SK-N-MC (cell line): ENCODE measurements around the gene ZNF431.
"Not testable (repeated sequence)": the region's sequence is repeated elsewhere in the genome, so short reads cannot be mapped to it uniquely, and the experiment has no call there.

ENCODE experiments used
- EZH2 ChIP-seq: fragments of 200-600 bp; sonication (generic); IDR thresholded peaks from one replicate; pipeline ENCODE4 v1.6.1; 2017; ENCODE audit warnings: antibody characterized with exemption
- FOXP2 ChIP-seq: optimal IDR thresholded peaks from 2 replicates; pipeline ENCODE3; 2011; ENCODE audit warnings: mild to moderate bottlenecking, moderate library complexity; ENCODE audit not compliant: insufficient read depth; ENCODE audit errors: extremely low read length, control extremely low read depth

DNA sequence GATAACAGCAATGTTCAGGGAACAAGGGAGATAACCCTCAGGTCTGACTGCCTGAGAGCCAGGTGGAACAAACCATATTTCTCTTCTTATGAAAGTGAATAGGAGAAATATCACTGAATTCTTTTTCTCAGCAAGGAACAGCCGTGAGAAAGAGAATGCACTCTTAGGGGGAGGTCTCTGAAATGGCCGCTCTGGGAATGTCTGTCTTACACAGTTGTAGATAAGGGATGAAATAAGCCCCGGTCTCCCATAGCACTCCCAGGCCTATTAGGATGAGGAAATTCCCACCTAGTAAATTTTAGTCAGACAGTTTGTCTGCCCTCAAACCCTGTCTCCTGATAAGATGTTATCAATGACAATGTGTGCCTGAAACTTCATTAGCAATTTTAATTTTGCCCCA, 88.1 kb downstream of the ZNF431 start:
- TF ChIP-seq EZH2, FOXP2: not testable (repeated sequence)
